ENCODE results near the gene MLF1.

The MLF1 gene

GRCh38 chr3:158574646-158575045, 3.7 kb downstream of the MLF1 start:
- no peak for DNase-seq (ENCODE audit: low spot score)

- no peak for DNase-seq (ENCODE audit: low spot score)
Observed at GRCh38 chr3:158590223-158590622, 19.2 kb downstream of the MLF1 start.

GRCh38 chr3:158600787-158601186, 29.8 kb downstream of the MLF1 start:
- no peak for DNase-seq (ENCODE audit: low spot score)

GRCh38 chr3:158602227-158602626, 31.2 kb downstream of the MLF1 start:
- no peak for DNase-seq (ENCODE audit: low spot score)

- DNase-seq (ENCODE audit: low spot score), result no peak
Observed at GRCh38 chr3:158617982-158618875, 47.2 kb downstream of the MLF1 start.

GRCh38 chr3:158625881-158626280, 54.9 kb downstream of the MLF1 start:
- DNase-seq (ENCODE audit: low spot score), result no peak

- DNase-seq (ENCODE audit: low spot score), result no peak
Observed at GRCh38 chr3:158631981-158632380, 61.0 kb downstream of the MLF1 start.

GRCh38 chr3:158640646-158641045, 69.7 kb downstream of the MLF1 start:
- DNase-seq (ENCODE audit: low spot score), result no peak

GRCh38 chr3:158642005-158642404, 71.0 kb downstream of the MLF1 start:
- DNase-seq (ENCODE audit: low spot score), result no peak

- DNase-seq (ENCODE audit: low spot score), result no peak
Observed at GRCh38 chr3:158642474-158643210, 71.6 kb downstream of the MLF1 start.

- DNase-seq (ENCODE audit: low spot score), result peak; percentile 94
Observed at GRCh38 chr3:158644345-158644908, 73.4 kb downstream of the MLF1 start, which contains the start of gene GFM1. TSS of gene GFM1 (plus strand) at chr3:158644527. CDS start at chr3:158644635, 108 bp downstream.

GRCh38 chr3:158649791-158650190, 78.8 kb downstream of the MLF1 start:
- no peak for DNase-seq (ENCODE audit: low spot score)

GRCh38 chr3:158651192-158651591, 80.2 kb downstream of the MLF1 start:
- no peak for DNase-seq (ENCODE audit: low spot score)

- DNase-seq (ENCODE audit: low spot score), result no peak
Observed at GRCh38 chr3:158652463-158652862, 81.5 kb downstream of the MLF1 start.
